ENCODE data around the gene AFF2.

Gene AFF2

GRCh38 chrX:148577741-148578140 lies 77.3 kb downstream of the AFF2 start:
- H3K4me1 ChIP-seq: peaks cover 18% of the 10 kb centered on the region
- H3K4me3 ChIP-seq: no peak overlapping the region
- no peak for DNase-seq (ENCODE audit: low spot score in 2 of 2)
- no peaks in the 10 kb centered on the region for H3K36me3 ChIP-seq (replicated peaks)
- no peaks in the 10 kb centered on the region for H3K27me3 ChIP-seq (ENCODE audit: low read depth)
- in situ Hi-C loops (cut with MboI; ENCODE audit: low sequenced_read_pairs): no loop called here
- H3K9me3 ChIP-seq: no peaks in the 10 kb centered on the region

GRCh38 chrX:148580016-148580415 lies 79.6 kb downstream of the AFF2 start:
- DNase-seq (ENCODE audit: low spot score in 2 of 2): no peak
- Histone ChIP-seq H3K4me1 (peaks cover 19% of the 10 kb centered on the region), H3K4me3 (no peak overlapping the region), H3K27me3 (ENCODE audit: low read depth) (no peaks in the 10 kb centered on the region), H3K36me3 (replicated peaks) (no peaks in the 10 kb centered on the region), H3K9me3 (no peaks in the 10 kb centered on the region)
- in situ Hi-C loops (cut with MboI; ENCODE audit: low sequenced_read_pairs): no loop called here

- Histone ChIP-seq H3K27me3 (ENCODE audit: low read depth) (no peaks in the 10 kb centered on the region), H3K36me3 (replicated peaks) (no peaks in the 10 kb centered on the region), H3K4me1 (peaks cover 16% of the 10 kb centered on the region), H3K4me3 (no peak overlapping the region), H3K9me3 (no peaks in the 10 kb centered on the region)
- no peak for DNase-seq (ENCODE audit: low spot score in 2 of 2)
- in situ Hi-C loops (cut with MboI; ENCODE audit: low sequenced_read_pairs): no loop called here
Observed at GRCh38 chrX:148582353-148582752, 81.9 kb downstream of the AFF2 start.

- in situ Hi-C loops (cut with MboI; ENCODE audit: low sequenced_read_pairs): no loop called here
- no peaks in the 10 kb centered on the region for H3K9me3 ChIP-seq
Observed at GRCh38 chrX:148588649-148589310, 88.4 kb downstream of the AFF2 start.

DNA sequence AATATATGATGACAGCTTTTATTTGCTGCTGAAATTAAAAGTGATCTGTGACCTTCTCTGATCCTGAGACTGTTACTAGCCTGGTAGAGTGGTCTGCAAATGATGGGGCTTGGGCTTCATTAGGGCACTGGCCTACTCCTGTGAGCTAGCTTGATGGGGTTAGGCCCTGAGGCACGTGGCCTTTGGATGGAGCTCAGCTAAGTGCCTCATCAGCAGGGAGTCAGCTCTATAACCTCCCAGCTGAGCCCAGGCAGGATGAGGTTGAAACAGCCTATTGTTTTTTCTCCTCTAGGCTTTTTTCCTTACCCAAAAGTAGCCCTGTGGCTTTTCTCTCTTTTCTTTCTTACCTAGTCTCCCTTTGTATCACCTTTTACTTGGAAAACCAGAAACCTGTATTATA lies 92.2 kb downstream of the AFF2 start:
- no peaks in the 10 kb centered on the region for H3K9me3 ChIP-seq
- no peaks in the 10 kb centered on the region; the same call in 1 of the 2 replicates for H3K4me1 ChIP-seq
- H3K36me3 ChIP-seq (replicated peaks): no peaks in the 10 kb centered on the region
- H3K4me3 ChIP-seq: no peak overlapping the region
- no peak for DNase-seq (ENCODE audit: low spot score in 2 of 2)
- in situ Hi-C loops (cut with MboI; ENCODE audit: low sequenced_read_pairs): no loop called here
- no peaks in the 10 kb centered on the region for H3K27me3 ChIP-seq (ENCODE audit: low read depth)

More at GRCh38 chrX:148588649-148589310, 88.4 kb downstream of the AFF2 start:
- no peaks in the 10 kb centered on the region for H3K27me3 ChIP-seq (ENCODE audit: low read depth)
- DNase-seq (ENCODE audit: low spot score in 2 of 2): no peak
- no peaks in the 10 kb centered on the region for H3K36me3 ChIP-seq (replicated peaks)
- no peaks in the 10 kb centered on the region; the same call in 1 of the 2 replicates for H3K4me1 ChIP-seq
- H3K4me3 ChIP-seq: no peak overlapping the region

- no peaks in the 10 kb centered on the region for H3K9me3 ChIP-seq
- in situ Hi-C loops (cut with MboI; ENCODE audit: low sequenced_read_pairs): no loop called here
- no peaks in the 10 kb centered on the region; the same call in 1 of the 2 replicates for H3K4me1 ChIP-seq
- H3K4me3 ChIP-seq: no peak overlapping the region
- no peaks in the 10 kb centered on the region for H3K36me3 ChIP-seq (replicated peaks)
- H3K27me3 ChIP-seq (ENCODE audit: low read depth): no peaks in the 10 kb centered on the region
- no peak for DNase-seq (ENCODE audit: low spot score in 2 of 2)
Observed at GRCh38 chrX:148593146-148593545, 92.7 kb downstream of the AFF2 start.

DNA sequence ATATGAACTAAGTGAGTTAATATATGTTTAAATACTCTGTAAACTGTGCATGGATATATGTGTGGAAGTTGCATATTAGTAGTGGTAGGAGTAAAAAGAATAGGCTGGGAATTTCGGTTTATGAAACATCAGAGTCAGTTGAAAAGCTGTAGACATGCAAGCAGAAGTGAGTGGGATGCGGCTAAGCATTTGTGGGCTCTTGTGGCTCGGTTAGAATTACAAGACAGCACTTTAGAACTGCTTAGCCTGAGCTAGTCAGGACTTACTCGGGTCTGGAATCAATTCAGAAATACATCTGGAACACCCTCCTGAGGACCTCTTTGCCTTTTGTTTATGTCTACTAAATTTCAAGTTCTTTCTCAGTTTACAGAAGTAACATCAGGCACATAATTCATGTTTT lies 93.6 kb downstream of the AFF2 start:
- H3K36me3 ChIP-seq (replicated peaks): no peaks in the 10 kb centered on the region
- no peaks in the 10 kb centered on the region for H3K9me3 ChIP-seq
- no peak overlapping the region for H3K4me3 ChIP-seq
- no peak for DNase-seq (ENCODE audit: low spot score in 2 of 2)
- H3K27me3 ChIP-seq (ENCODE audit: low read depth): no peaks in the 10 kb centered on the region
- in situ Hi-C loops (cut with MboI; ENCODE audit: low sequenced_read_pairs): no loop called here
- H3K4me1 ChIP-seq: no peaks in the 10 kb centered on the region; the same call in 1 of the 2 replicates

DNA sequence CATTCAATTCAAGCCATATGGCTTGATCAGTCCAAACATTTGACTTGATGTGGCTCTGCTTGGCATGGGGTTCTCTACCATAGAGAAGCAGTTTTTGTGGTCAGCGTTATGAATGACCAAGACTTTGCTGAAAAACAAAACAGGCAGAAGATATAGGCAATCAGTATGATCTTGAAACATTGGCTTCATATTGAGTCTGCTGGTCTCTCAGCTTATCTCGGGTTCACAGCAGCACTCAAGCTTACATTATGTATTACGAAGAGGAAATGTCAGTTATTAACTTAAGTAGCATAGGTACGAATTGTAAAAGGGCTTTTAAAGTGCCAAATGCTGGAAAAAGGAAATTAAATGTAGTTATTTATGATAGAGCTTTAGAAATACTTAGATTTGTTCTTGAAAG lies 99.0 kb downstream of the AFF2 start:
- H3K27me3 ChIP-seq (ENCODE audit: low read depth): no peaks in the 10 kb centered on the region
- in situ Hi-C loops (cut with MboI; ENCODE audit: low sequenced_read_pairs): no loop called here
- no peaks in the 10 kb centered on the region for H3K36me3 ChIP-seq (replicated peaks)
- no peak overlapping the region for H3K4me3 ChIP-seq
- no peaks in the 10 kb centered on the region for H3K9me3 ChIP-seq
- DNase-seq (ENCODE audit: low spot score in 2 of 2): no peak
- H3K4me1 ChIP-seq: peaks cover 5% of the 10 kb centered on the region; the same call in 1 of the 2 replicates

- peaks cover 5% of the 10 kb centered on the region; the same call in 1 of the 2 replicates for H3K4me1 ChIP-seq
- H3K36me3 ChIP-seq (replicated peaks): no peaks in the 10 kb centered on the region
- DNase-seq (ENCODE audit: low spot score in 2 of 2): no peak
- in situ Hi-C loops (cut with MboI; ENCODE audit: low sequenced_read_pairs): no loop called here
- H3K9me3 ChIP-seq: no peaks in the 10 kb centered on the region
- no peaks in the 10 kb centered on the region for H3K27me3 ChIP-seq (ENCODE audit: low read depth)
- H3K4me3 ChIP-seq: no peak overlapping the region
Observed at GRCh38 chrX:148600131-148600530, 99.7 kb downstream of the AFF2 start.

GRCh38 chrX:148600581-148600980 lies 100.2 kb downstream of the AFF2 start:
- H3K36me3 ChIP-seq (replicated peaks): no peaks in the 10 kb centered on the region

DNA sequence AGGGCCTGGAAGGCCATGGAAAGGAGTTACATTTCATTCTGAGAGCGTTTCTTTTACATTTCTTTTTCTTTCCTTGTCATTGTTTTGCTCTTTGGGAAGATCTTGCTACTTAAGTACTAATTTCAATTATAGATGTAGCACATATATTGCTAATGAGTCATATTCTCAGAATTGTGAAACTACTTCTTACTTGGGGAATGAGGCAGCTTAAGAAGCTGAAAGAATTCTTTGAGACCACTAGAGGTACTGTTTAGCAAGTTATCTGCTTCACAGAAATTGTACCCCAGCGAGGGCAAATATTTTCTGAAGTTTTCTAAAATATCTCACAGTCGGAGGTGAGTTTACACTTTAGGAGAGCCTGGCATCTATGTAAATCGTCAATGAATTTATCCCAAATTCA lies 100.6 kb downstream of the AFF2 start:
- Histone ChIP-seq H3K9me3 (no peaks in the 10 kb centered on the region), H3K4me1 (peaks cover 5% of the 10 kb centered on the region; the same call in 1 of the 2 replicates), H3K36me3 (replicated peaks) (no peaks in the 10 kb centered on the region), H3K27me3 (ENCODE audit: low read depth) (no peaks in the 10 kb centered on the region), H3K4me3 (no peak overlapping the region)
- DNase-seq (ENCODE audit: low spot score in 2 of 2): no peak
- in situ Hi-C loops (cut with MboI; ENCODE audit: low sequenced_read_pairs): no loop called here

More at GRCh38 chrX:148600581-148600980, 100.2 kb downstream of the AFF2 start:
- Histone ChIP-seq H3K9me3 (no peaks in the 10 kb centered on the region), H3K4me1 (peaks cover 5% of the 10 kb centered on the region; the same call in 1 of the 2 replicates), H3K4me3 (no peak overlapping the region), H3K27me3 (ENCODE audit: low read depth) (no peaks in the 10 kb centered on the region)
- no peak for DNase-seq (ENCODE audit: low spot score in 2 of 2)
- in situ Hi-C loops (cut with MboI; ENCODE audit: low sequenced_read_pairs): no loop called here

GRCh38 chrX:148609515-148610327 lies 109.3 kb downstream of the AFF2 start:
- H3K9me3 ChIP-seq: no peaks in the 10 kb centered on the region
- H3K27me3 ChIP-seq (ENCODE audit: low read depth): 0 out of 2 replicates have a peak, but pooled peaks cover 2% of the 10 kb centered on the region
- peak in 1 of 2 experiments; percentile 52 for DNase-seq (ENCODE audit: low spot score in 2 of 2)
- H3K36me3 ChIP-seq (replicated peaks): no peaks in the 10 kb centered on the region
- in situ Hi-C loops (cut with MboI; ENCODE audit: low sequenced_read_pairs): no loop called here
- H3K4me1 ChIP-seq: peaks cover 35% of the 10 kb centered on the region
- no peak overlapping the region for H3K4me3 ChIP-seq

DNA sequence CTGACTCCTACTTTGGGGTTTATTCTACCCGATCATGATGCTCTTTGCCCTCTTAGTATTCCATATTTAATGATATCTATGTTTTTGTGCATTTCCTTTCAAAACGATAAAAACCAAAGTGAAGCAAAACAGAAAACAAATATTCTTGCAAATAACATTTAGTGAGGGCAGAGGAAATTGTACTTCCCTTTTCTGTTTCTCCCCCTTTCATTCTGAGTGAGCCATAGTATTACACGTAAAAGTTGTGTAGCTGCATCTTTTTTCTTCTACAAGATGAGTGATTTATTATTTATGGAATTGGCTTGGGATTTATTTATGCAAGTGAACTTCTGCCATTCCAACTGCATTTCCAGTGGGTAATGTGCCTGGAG lies 109.9 kb downstream of the AFF2 start:
- peaks cover 41% of the 10 kb centered on the region for H3K4me1 ChIP-seq
- H3K36me3 ChIP-seq (replicated peaks): no peaks in the 10 kb centered on the region
- H3K27me3 ChIP-seq (ENCODE audit: low read depth): 0 out of 2 replicates have a peak, but pooled peaks cover 2% of the 10 kb centered on the region
- no peak for DNase-seq (ENCODE audit: low spot score in 2 of 2)
- H3K4me3 ChIP-seq: no peak overlapping the region
- H3K9me3 ChIP-seq: no peaks in the 10 kb centered on the region
- in situ Hi-C loops (cut with MboI; ENCODE audit: low sequenced_read_pairs): no loop called here

DNA sequence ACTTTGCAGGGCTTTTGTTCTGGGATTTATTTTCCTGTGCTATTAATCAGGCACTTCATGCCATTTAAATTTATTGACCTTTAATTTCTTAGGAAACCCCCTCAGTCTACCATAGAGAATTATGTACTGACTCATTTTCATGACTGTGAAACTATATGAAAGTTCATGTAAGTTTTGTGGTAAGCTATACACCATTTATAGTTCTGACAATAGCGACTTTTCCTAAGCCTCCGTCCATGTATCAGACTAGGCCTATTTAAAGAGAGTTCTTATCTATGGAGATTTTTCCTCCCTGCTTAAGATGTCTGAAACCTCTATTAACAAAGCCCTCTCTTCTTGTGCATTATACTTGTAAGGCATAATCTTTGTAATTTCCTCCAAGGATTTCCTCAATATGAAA lies 111.6 kb downstream of the AFF2 start:
- DNase-seq (ENCODE audit: low spot score in 2 of 2): peak in 1 of 2 experiments; percentile 85
- no peaks in the 10 kb centered on the region for H3K9me3 ChIP-seq
- H3K4me3 ChIP-seq: no peak overlapping the region
- in situ Hi-C loops (cut with MboI; ENCODE audit: low sequenced_read_pairs): no loop called here
- peaks cover 50% of the 10 kb centered on the region for H3K4me1 ChIP-seq
- 0 out of 2 replicates have a peak, but pooled peaks cover 2% of the 10 kb centered on the region for H3K27me3 ChIP-seq (ENCODE audit: low read depth)
- H3K36me3 ChIP-seq (replicated peaks): no peaks in the 10 kb centered on the region
